Peyer's patch (tissue), 4 donors: ENCODE data around the gene PLCL2. TPM values are rescaled to one million over a fixed set of nuclear protein-coding genes. Genes with fewer than 3 reads are reported as not detected.

ENCODE experiments used
- DNase-seq, 3 donors: peaks; one replicate each; pipeline ENCODE4 v3.0.0-alpha.2; 2017 to 2019
- H3K27ac ChIP-seq, 4 donors: fragments of 200-600 bp; sonication (generic); one replicate each; pipeline ENCODE4 v1.5.1; 2016 to 2019
- H3K27me3 ChIP-seq, 2 donors: fragments of 200-600 bp; sonication (generic); one replicate each; pipeline ENCODE4 v1.5.1; 2019
- H3K36me3 ChIP-seq, 3 donors: fragments of 200-600 bp; sonication (generic); one replicate each; pipeline ENCODE4 v1.5.1; 2016 to 2019
- H3K4me1 ChIP-seq, 4 donors: fragments of 200-600 bp; sonication (generic); one replicate each; pipeline ENCODE4 v1.5.1; 2016 to 2019
- H3K4me3 ChIP-seq, 4 donors: fragments of 200-600 bp; sonication (generic); 1 replicate in 3 of 4; 2 replicates in 1 of 4; pipeline ENCODE4 v1.5.1; 2016 to 2019; ENCODE audit warnings: mild to moderate bottlenecking in 1 of 4
- H3K9me3 ChIP-seq, 4 donors: fragments of 200-600 bp; sonication (generic); one replicate each; pipeline ENCODE4 v1.5.1; 2016 to 2019; ENCODE audit warnings: mild to moderate bottlenecking in 1 of 4
- CTCF ChIP-seq, 6 experiments: fragments of 450-650 bp in 4 of 6; fragments of 200-600 bp in 2 of 6; sonication (generic) in 1 of 6; IDR thresholded peaks; one replicate each; pipeline ENCODE4 v1.5.1; 2017 to 2019; ENCODE audit warnings: antibody characterized with exemption in 6 of 6, mild to moderate bottlenecking in 3 of 6, moderate library complexity in 1 of 6
- POLR2A ChIP-seq, 2 donors: fragments of 450-650 bp; IDR thresholded peaks; one replicate each; pipeline ENCODE4 v1.5.1; 2017; ENCODE audit warnings: antibody characterized with exemption in 2 of 2, mild to moderate bottlenecking in 2 of 2, moderate library complexity in 2 of 2
- total RNA-seq, 4 donors: library from RNA; depleted of rRNA; stranded (reverse); fragments of >200 nt; gene quantifications; one replicate each; pipeline ENCODE4 v1.1.0, GENCODE V29; 2016

The PLCL2 gene
- total RNA-seq, 4 donors from 2014 or later: 21.8 to 39.6 (median 25.4) TPM

- peaks cover 2 to 21% (median 13%) of the 10 kb centered on the region in 4 donors for H3K4me1 ChIP-seq
- no peak overlapping the region for H3K4me3 ChIP-seq
- DNase-seq: no peak
- no peak for TF ChIP-seq CTCF (IDR thresholded peaks at IDR 0.05)
- no peak for TF ChIP-seq POLR2A (IDR thresholded peaks at IDR 0.05)
- H3K27ac ChIP-seq: no peak overlapping the region
- H3K9me3 ChIP-seq: no peaks in the 10 kb centered on the region
- H3K36me3 ChIP-seq: no peaks in the 10 kb centered on the region
- H3K27me3 ChIP-seq: no peaks in the 10 kb centered on the region
Observed at GRCh38 chr3:16844791-16845190, 40.0 kb upstream of the PLCL2 start.

- H3K27me3 ChIP-seq: no peaks in the 10 kb centered on the region
- TF ChIP-seq CTCF (IDR thresholded peaks at IDR 0.05) (no peak), POLR2A (IDR thresholded peaks at IDR 0.05) (no peak)
- no peaks in the 10 kb centered on the region for H3K9me3 ChIP-seq
- no peaks in the 10 kb centered on the region for H3K36me3 ChIP-seq
- no peak for DNase-seq
- no peak overlapping the region for H3K27ac ChIP-seq
- no peak overlapping the region for H3K4me3 ChIP-seq
- H3K4me1 ChIP-seq: peaks cover 2 to 22% (median 12%) of the 10 kb centered on the region in 4 donors
Observed at GRCh38 chr3:16846373-16847080, 38.2 kb upstream of the PLCL2 start.

- no peaks in the 10 kb centered on the region for H3K36me3 ChIP-seq
- TF ChIP-seq CTCF (IDR thresholded peaks at IDR 0.05) (no peak), POLR2A (IDR thresholded peaks at IDR 0.05) (no peak)
Observed at GRCh38 chr3:16848007-16848406, 36.7 kb upstream of the PLCL2 start.

GRCh38 chr3:16849229-16849628, 35.5 kb upstream of the PLCL2 start:
- no peak for TF ChIP-seq POLR2A (IDR thresholded peaks at IDR 0.05)
- no peak for TF ChIP-seq CTCF (IDR thresholded peaks at IDR 0.05)
- peak; percentile 59 to 92 (median 79) for DNase-seq
- Histone ChIP-seq H3K27me3 (no peaks in the 10 kb centered on the region), H3K4me1 (peaks cover 0 to 5% (median 0%) of the 10 kb centered on the region in 4 donors), H3K27ac (peak overlapping the region in 2 of 4 donors; percentile 3 to 29), H3K4me3 (no peak overlapping the region), H3K36me3 (no peaks in the 10 kb centered on the region), H3K9me3 (no peaks in the 10 kb centered on the region)

More at GRCh38 chr3:16848007-16848406, 36.7 kb upstream of the PLCL2 start:
- no peak overlapping the region for H3K4me3 ChIP-seq
- no peak overlapping the region for H3K27ac ChIP-seq
- DNase-seq: no peak
- no peaks in the 10 kb centered on the region for H3K27me3 ChIP-seq
- peaks cover 2 to 13% (median 7%) of the 10 kb centered on the region in 4 donors for H3K4me1 ChIP-seq
- H3K9me3 ChIP-seq: no peaks in the 10 kb centered on the region

GRCh38 chr3:16849795-16850194, 35.0 kb upstream of the PLCL2 start:
- Histone ChIP-seq H3K9me3 (no peaks in the 10 kb centered on the region), H3K4me1 (peaks cover 0 to 5% (median 0%) of the 10 kb centered on the region in 4 donors), H3K27me3 (no peaks in the 10 kb centered on the region), H3K4me3 (no peak overlapping the region), H3K27ac (peak overlapping the region in 3 of 4 donors; percentile 3 to 29 (median 7)), H3K36me3 (no peaks in the 10 kb centered on the region)
- DNase-seq: no peak
- TF ChIP-seq POLR2A (IDR thresholded peaks at IDR 0.05) (no peak), CTCF (IDR thresholded peaks at IDR 0.05) (no peak)
